H9 (cell line): ENCODE results near the gene ATAD2B. TPM values are rescaled to one million over a fixed set of nuclear protein-coding genes. Genes with fewer than 3 reads are reported as not detected.

ENCODE experiments used
- DNase-seq: peaks from one replicate; pipeline ENCODE4 v3.0.0-alpha.2; 2017
- H2AFZ ChIP-seq: one replicate; pipeline ENCODE4 v1.6.1; 2013; ENCODE audit warnings: mild to moderate bottlenecking, low read length, control low read depth, moderate library complexity
- H2AK5ac ChIP-seq: 2 replicates; pipeline ENCODE4 v1.6.1; 2013; ENCODE audit warnings: low read length, control low read depth, mixed read lengths; ENCODE audit not compliant: insufficient read length
- H2BK120ac ChIP-seq: one replicate; pipeline ENCODE4 v1.6.1; 2013; ENCODE audit warnings: low read depth, mild to moderate bottlenecking, low read length, control low read depth, inconsistent platforms; ENCODE audit not compliant: poor library complexity, severe bottlenecking
- H2BK12ac ChIP-seq: 2 replicates; pipeline ENCODE4 v1.6.1; 2013; ENCODE audit warnings: low read length, control low read depth, mixed read lengths, low read depth; ENCODE audit not compliant: insufficient read length
- H2BK15ac ChIP-seq: 2 replicates; pipeline ENCODE4 v1.6.1; 2013; ENCODE audit warnings: low read depth, low read length, control low read depth
- H2BK20ac ChIP-seq: one replicate; pipeline ENCODE4 v1.6.1; 2013; ENCODE audit warnings: low read depth, mild to moderate bottlenecking, low read length, control low read depth, inconsistent platforms; ENCODE audit not compliant: poor library complexity, severe bottlenecking
- H2BK5ac ChIP-seq: 2 replicates; pipeline ENCODE4 v1.6.1; 2013; ENCODE audit warnings: low read length, control low read depth, mixed read lengths; ENCODE audit not compliant: insufficient read length
- H3K14ac ChIP-seq: 2 replicates; pipeline ENCODE4 v1.6.1; 2013; ENCODE audit warnings: low read length, control low read depth; ENCODE audit not compliant: insufficient read depth
- H3K18ac ChIP-seq: 2 replicates; pipeline ENCODE4 v1.6.1; 2013; ENCODE audit warnings: low read depth, mild to moderate bottlenecking, mixed read lengths, low read length, control low read depth; ENCODE audit not compliant: insufficient read length
- H3K23ac ChIP-seq: 2 replicates; pipeline ENCODE4 v1.6.1; 2013; ENCODE audit warnings: low read length, control low read depth, mixed read lengths, low read depth; ENCODE audit not compliant: insufficient read length
- H3K23me2 ChIP-seq: 2 replicates; pipeline ENCODE4 v1.6.1; 2013; ENCODE audit warnings: low read depth, mild to moderate bottlenecking, mixed read lengths, low read length, control low read depth; ENCODE audit not compliant: insufficient read length, poor library complexity, severe bottlenecking
- H3K27ac ChIP-seq: 2 replicates; pipeline ENCODE4 v1.5.1; 2013; ENCODE audit warnings: low read length, control low read depth, mixed read lengths, low read depth; ENCODE audit not compliant: insufficient read length
- H3K27me3 ChIP-seq: 2 replicates; pipeline ENCODE4 v1.6.1; 2013; ENCODE audit warnings: low read length, control low read depth, inconsistent platforms; ENCODE audit not compliant: insufficient read depth
- H3K4ac ChIP-seq: 2 replicates; pipeline ENCODE4 v1.6.1; 2013; ENCODE audit warnings: low read depth, mild to moderate bottlenecking, control low read depth, inconsistent platforms, low read length, moderate library complexity
- H3K4me1 ChIP-seq: 2 replicates; pipeline ENCODE4 v1.6.1; 2013; ENCODE audit warnings: low read length, control low read depth, inconsistent platforms; ENCODE audit not compliant: insufficient read depth
- H3K4me2 ChIP-seq: 2 replicates; pipeline ENCODE4 v1.6.1; 2013; ENCODE audit warnings: low read length, control low read depth, mixed read lengths; ENCODE audit not compliant: insufficient read length, insufficient read depth
- H3K56ac ChIP-seq: 2 replicates; pipeline ENCODE4 v1.6.1; 2013; ENCODE audit warnings: low read depth, mild to moderate bottlenecking, mixed read lengths, low read length, control low read depth; ENCODE audit not compliant: insufficient read length
- H3K79me1 ChIP-seq: 2 replicates; pipeline ENCODE4 v1.6.1; 2013; ENCODE audit warnings: low read depth, mild to moderate bottlenecking, moderate library complexity, low read length, control low read depth, inconsistent platforms; ENCODE audit not compliant: insufficient read depth, poor library complexity, severe bottlenecking
- H3K79me2 ChIP-seq: 2 replicates; pipeline ENCODE4 v1.6.1; 2013; ENCODE audit warnings: low read length, control low read depth, inconsistent platforms; ENCODE audit not compliant: insufficient read depth
- H3K9ac ChIP-seq: 2 replicates; pipeline ENCODE4 v1.6.1; 2013; ENCODE audit warnings: low read length, control low read depth, mixed read lengths; ENCODE audit not compliant: insufficient read length; ENCODE audit errors: extremely low read depth
- H3K9me3 ChIP-seq: one replicate; pipeline ENCODE4 v1.6.1; 2013; ENCODE audit warnings: low read depth, low read length, inconsistent platforms; ENCODE audit not compliant: control insufficient read depth
- H3T11ph ChIP-seq: one replicate; pipeline ENCODE4 v1.6.1; 2013; ENCODE audit warnings: mild to moderate bottlenecking, low read length, control low read depth, inconsistent platforms
- H4K20me1 ChIP-seq: one replicate; pipeline ENCODE4 v1.6.1; 2013; ENCODE audit not compliant: control insufficient read depth, insufficient read length, insufficient read depth
- H4K5ac ChIP-seq: 2 replicates; pipeline ENCODE4 v1.6.1; 2013; ENCODE audit warnings: low read depth, mild to moderate bottlenecking, mixed read lengths, low read length, control low read depth; ENCODE audit not compliant: insufficient read length
- H4K8ac ChIP-seq: replicated peaks from 2 replicates; pipeline ENCODE4 v1.6.1; 2013; ENCODE audit warnings: low read length, control low read depth, mixed read lengths, low read depth; ENCODE audit not compliant: insufficient read length
- H4K91ac ChIP-seq: 2 replicates; pipeline ENCODE4 v1.6.1; 2013; ENCODE audit warnings: low read depth, mild to moderate bottlenecking, moderate library complexity, mixed read lengths, low read length, control low read depth; ENCODE audit not compliant: insufficient read length
- H3K27ac Mint-ChIP-seq, 3 experiments: 2 replicates in 2 of 3; 3 replicates in 1 of 3; pipeline ENCODE4 v1.8.0; 2020 to 2021; ENCODE audit warnings: mixed read lengths in 3 of 3, mild to moderate bottlenecking in 1 of 3, moderate library complexity in 1 of 3
- H3K27me3 Mint-ChIP-seq: 2 replicates; pipeline ENCODE4 v1.8.0; 2021; ENCODE audit warnings: low read depth, mild to moderate bottlenecking, moderate library complexity, mixed read lengths
- H3K36me3 Mint-ChIP-seq, 3 experiments: 2 replicates in 2 of 3; 3 replicates in 1 of 3; pipeline ENCODE4 v1.8.0; 2020 to 2021; ENCODE audit warnings: low read depth in 3 of 3, mixed read lengths in 3 of 3; ENCODE audit not compliant: insufficient read depth in 1 of 3
- H3K4me1 Mint-ChIP-seq, 2 experiments: 2 replicates each; pipeline ENCODE4 v1.8.0; 2020; ENCODE audit warnings: mixed read lengths in 2 of 2
- H3K4me3 Mint-ChIP-seq, 2 experiments: 2 replicates in 1 of 2; 3 replicates in 1 of 2; pipeline ENCODE4 v1.8.0; 2020 to 2021; ENCODE audit warnings: mild to moderate bottlenecking in 2 of 2, mixed read lengths in 2 of 2, moderate library complexity in 1 of 2
- H3K9me3 Mint-ChIP-seq, 2 experiments: 2 replicates in 1 of 2; 3 replicates in 1 of 2; pipeline ENCODE4 v1.8.0; 2020; ENCODE audit warnings: mild to moderate bottlenecking in 2 of 2, mixed read lengths in 2 of 2, moderate library complexity in 1 of 2
- CTCF ChIP-seq: fragments of 200-600 bp; sonication (generic); conservative IDR thresholded peaks from 3 replicates; pipeline ENCODE4 v1.8.0; 2021; ENCODE audit warnings: antibody characterized with exemption, mild to moderate bottlenecking
- WGBS: extraction: QIAGEN DNeasy Blood & Tissue Kit; methylation state at CpG from one replicate; pipeline ENCODE4 v1.1.7; 2013; ENCODE audit warnings: missing lambda C conversion rate, low lambda C conversion rate, mixed read lengths; ENCODE audit not compliant: insufficient read length; ENCODE audit errors: extremely low coverage; 5-methylcytosine and 5-hydroxymethylcytosine counted together
- total RNA-seq: library from RNA; stranded (reverse); gene quantifications from 2 replicates; pipeline ENCODE4 v1.2.1, GENCODE V29; 2021

Gene ATAD2B
- total RNA-seq, 1 experiment from 2014 or later: 21.4 TPM

- Histone ChIP-seq H3K27ac (no peak overlapping the region), H4K5ac (no peak overlapping the region), H3K4me2 (no peak overlapping the region), H2BK20ac (no peak overlapping the region), H2BK12ac (no peak overlapping the region), H2BK15ac (no peak overlapping the region), H4K91ac (no peak overlapping the region), H3K79me1 (no peaks in the 10 kb centered on the region), H2BK5ac (no peak overlapping the region), H3K14ac (no peak overlapping the region), H4K8ac (no peak overlapping the region), H3K9me3 (no peaks in the 10 kb centered on the region), H2AFZ (no peak overlapping the region), H3K56ac (no peak overlapping the region), H3K4ac (no peak overlapping the region), H3K27me3 (no peaks in the 10 kb centered on the region), H3K79me2 (no peaks in the 10 kb centered on the region), H3K23ac (peak overlapping the region; percentile 100), H3K9ac (no peak overlapping the region), H3K4me1 (no peaks in the 10 kb centered on the region), H2BK120ac (no peak overlapping the region), H3T11ph (no peak overlapping the region), H4K20me1 (no peaks in the 10 kb centered on the region), H3K18ac (no peak overlapping the region), H3K23me2 (no peaks in the 10 kb centered on the region), H2AK5ac (no peak overlapping the region)
- Mint-ChIP-seq H3K27me3 (no peaks in the 10 kb centered on the region), H3K27ac (no peak overlapping the region), H3K36me3 (peaks cover 3 to 23% (median 6%) of the 10 kb centered on the region in 3 experiments; a peak in 6 of 7 replicates), H3K4me1 (no peaks in the 10 kb centered on the region), H3K9me3 (no peaks in the 10 kb centered on the region), H3K4me3 (no peak overlapping the region)
- TF ChIP-seq CTCF: no peak
- no peak for DNase-seq
- no CpG with 5 or more reads among the region's 4 CpGs for WGBS
These were observed 40.9 kb upstream of the ATAD2B start for GRCh38 chr2:23967846-23968245.
